Measurements from ENCODE around the gene CISH. TPM values are rescaled to one million over a fixed set of nuclear protein-coding genes. Genes with fewer than 3 reads are reported as not detected.

The CISH gene
- total RNA-seq, 1 donor from 2014 or later: 6.1 TPM

DNA sequence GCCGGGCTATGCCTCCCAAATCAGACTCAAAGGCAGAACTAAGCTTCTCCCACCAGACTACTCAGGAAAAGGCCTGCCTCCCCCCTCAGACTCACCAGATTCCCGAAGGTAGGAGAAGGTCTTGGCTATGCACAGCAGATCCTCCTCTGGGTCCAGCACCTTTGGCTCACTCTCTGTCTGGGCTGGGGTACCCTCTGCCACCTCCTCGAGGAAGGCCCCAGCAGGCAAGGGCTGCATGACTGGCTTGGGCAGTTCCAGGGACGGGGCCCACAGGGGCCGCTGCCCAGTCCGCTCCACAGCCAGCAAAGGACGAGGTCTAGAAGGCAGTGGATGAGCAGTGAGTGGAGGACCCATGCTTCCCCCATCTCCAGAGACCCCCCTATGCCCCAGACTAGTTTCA lies 3.3 kb downstream of the CISH start:
- TF ChIP-seq, protein P1, sequence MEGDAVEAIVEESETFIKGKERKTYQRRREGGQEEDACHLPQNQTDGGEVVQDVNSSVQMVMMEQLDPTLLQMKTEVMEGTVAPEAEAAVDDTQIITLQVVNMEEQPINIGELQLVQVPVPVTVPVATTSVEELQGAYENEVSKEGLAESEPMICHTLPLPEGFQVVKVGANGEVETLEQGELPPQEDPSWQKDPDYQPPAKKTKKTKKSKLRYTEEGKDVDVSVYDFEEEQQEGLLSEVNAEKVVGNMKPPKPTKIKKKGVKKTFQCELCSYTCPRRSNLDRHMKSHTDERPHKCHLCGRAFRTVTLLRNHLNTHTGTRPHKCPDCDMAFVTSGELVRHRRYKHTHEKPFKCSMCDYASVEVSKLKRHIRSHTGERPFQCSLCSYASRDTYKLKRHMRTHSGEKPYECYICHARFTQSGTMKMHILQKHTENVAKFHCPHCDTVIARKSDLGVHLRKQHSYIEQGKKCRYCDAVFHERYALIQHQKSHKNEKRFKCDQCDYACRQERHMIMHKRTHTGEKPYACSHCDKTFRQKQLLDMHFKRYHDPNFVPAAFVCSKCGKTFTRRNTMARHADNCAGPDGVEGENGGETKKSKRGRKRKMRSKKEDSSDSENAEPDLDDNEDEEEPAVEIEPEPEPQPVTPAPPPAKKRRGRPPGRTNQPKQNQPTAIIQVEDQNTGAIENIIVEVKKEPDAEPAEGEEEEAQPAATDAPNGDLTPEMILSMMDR (IDR thresholded peaks at IDR 0.05): no peak
- Histone ChIP-seq H3K4me3 (no peak overlapping the region), H3K9me3 (no peaks in the 10 kb centered on the region), H3K36me3 (peaks cover 10 to 19% of the 10 kb centered on the region in 2 donors), H3K4me1 (peaks cover 8 to 18% of the 10 kb centered on the region in 2 donors), H3K27ac (no peak overlapping the region), H3K27me3 (no peaks in the 10 kb centered on the region)
- DNase-seq (ENCODE audit: low spot score in 2 of 2): no peak
- intact Hi-C loops (cut with DNase I): no loop called here

DNA sequence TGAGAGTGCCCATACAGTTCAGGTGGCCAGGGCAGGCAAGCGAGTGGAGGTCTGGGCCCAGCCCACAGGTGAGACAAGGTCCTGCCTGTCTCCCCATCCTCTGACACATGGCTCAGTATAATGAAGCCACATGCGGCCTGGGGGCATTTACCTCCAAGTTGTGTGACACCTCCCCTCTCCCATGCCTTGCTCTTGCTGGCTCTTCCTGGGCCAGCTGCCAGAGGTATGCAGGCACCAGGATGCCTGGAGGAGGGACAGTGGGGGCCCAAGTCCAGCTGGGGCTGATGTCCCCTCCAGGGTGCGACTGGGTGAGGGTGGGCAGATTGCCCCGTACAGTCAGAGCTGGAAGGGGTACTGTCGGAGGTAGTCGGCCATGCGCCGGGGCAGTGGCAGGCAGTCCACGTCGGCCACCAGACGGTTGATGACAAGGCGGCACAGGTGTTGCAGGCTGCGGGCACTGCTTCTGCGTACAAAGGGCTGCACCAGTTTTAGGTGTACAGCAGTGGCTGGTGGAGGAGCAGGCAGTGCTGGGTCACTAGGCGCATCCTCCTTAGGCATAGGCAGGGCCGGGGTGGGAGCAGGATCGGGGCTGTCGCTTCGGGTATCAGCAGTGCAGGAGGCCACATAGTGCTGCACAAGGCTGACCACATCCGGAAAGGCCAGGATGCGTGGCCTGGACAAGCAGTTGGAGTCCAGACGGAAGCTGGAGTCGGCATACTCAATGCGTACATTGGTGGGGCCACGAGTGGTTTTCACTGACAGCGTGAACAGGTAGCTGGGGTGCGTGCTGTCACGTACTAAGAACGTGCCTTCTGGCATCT lies 4.1 kb downstream of the CISH start:
- H3K4me1 ChIP-seq: peaks cover 9 to 23% of the 10 kb centered on the region in 2 donors
- no peak overlapping the region for H3K4me3 ChIP-seq
- TF ChIP-seq, protein P1 (IDR thresholded peaks at IDR 0.05): no peak
- H3K27me3 ChIP-seq: no peaks in the 10 kb centered on the region
- H3K36me3 ChIP-seq: peaks cover 10 to 19% of the 10 kb centered on the region in 2 donors
- H3K9me3 ChIP-seq: no peaks in the 10 kb centered on the region
- intact Hi-C loops (cut with DNase I): no loop called here
- H3K27ac ChIP-seq: no peak overlapping the region
- DNase-seq (ENCODE audit: low spot score in 2 of 2): no peak

DNA sequence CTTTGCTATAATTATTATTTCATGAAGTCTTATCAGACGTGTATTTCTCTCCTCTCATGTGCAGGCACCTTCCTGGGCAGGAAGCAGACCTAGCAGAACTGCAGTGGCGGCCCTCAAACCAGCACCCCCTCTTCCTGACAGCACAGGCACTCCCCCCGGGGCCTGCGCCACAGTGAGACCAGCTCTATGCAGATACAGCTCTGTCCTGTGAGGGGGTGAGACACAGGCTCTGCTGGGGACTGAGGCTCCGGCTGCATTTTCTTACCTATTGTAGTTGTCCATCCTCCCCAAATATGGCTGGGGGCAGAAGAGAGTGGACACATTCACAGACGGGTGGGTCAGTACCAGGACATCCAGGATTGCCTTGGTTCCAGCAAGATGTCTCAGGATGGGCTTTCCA lies 5.0 kb downstream of the CISH start:
- H3K4me1 ChIP-seq: peaks cover 15 to 30% of the 10 kb centered on the region in 2 donors
- TF ChIP-seq, protein P1 (IDR thresholded peaks at IDR 0.05): no peak
- H3K36me3 ChIP-seq: peaks cover 10 to 19% of the 10 kb centered on the region in 2 donors
- intact Hi-C loops (cut with DNase I): no loop called here
- H3K27ac ChIP-seq: no peak overlapping the region
- DNase-seq (ENCODE audit: low spot score in 2 of 2): no peak
- H3K9me3 ChIP-seq: no peaks in the 10 kb centered on the region
- no peak overlapping the region for H3K4me3 ChIP-seq
- H3K27me3 ChIP-seq: no peaks in the 10 kb centered on the region

DNA sequence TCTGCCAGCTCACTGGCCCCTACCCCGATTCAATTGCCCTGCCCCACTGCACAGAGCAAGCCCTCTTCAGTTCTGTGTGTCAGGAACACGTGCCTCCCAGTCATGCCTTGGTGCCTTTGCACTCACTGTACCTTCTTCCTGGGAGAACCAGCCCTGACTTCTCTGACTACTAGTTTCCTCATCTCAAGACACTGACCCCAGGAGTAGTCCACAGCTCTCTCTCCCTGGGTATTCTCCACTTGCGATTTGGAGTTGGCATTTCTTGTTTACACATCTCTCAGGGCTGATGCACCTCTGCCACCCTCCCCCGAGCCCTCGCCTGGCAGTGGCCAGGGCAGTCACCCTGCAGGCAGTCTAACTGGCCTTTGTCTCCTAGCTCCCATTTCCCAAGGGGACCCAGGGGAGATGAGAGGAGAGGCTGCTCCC lies 5.7 kb downstream of the CISH start:
- TF ChIP-seq, protein P1 (IDR thresholded peaks at IDR 0.05): no peak
- DNase-seq (ENCODE audit: low spot score in 2 of 2): peak in 1 of 2 donors; percentile 61
- Histone ChIP-seq H3K4me1 (peaks cover 17 to 32% of the 10 kb centered on the region in 2 donors), H3K36me3 (peaks cover 10 to 19% of the 10 kb centered on the region in 2 donors), H3K27ac (peak overlapping the region in 1 of 2 donors; percentile 46), H3K9me3 (no peaks in the 10 kb centered on the region), H3K27me3 (no peaks in the 10 kb centered on the region), H3K4me3 (no peak overlapping the region)
- intact Hi-C loops (cut with DNase I): no loop called here

DNA sequence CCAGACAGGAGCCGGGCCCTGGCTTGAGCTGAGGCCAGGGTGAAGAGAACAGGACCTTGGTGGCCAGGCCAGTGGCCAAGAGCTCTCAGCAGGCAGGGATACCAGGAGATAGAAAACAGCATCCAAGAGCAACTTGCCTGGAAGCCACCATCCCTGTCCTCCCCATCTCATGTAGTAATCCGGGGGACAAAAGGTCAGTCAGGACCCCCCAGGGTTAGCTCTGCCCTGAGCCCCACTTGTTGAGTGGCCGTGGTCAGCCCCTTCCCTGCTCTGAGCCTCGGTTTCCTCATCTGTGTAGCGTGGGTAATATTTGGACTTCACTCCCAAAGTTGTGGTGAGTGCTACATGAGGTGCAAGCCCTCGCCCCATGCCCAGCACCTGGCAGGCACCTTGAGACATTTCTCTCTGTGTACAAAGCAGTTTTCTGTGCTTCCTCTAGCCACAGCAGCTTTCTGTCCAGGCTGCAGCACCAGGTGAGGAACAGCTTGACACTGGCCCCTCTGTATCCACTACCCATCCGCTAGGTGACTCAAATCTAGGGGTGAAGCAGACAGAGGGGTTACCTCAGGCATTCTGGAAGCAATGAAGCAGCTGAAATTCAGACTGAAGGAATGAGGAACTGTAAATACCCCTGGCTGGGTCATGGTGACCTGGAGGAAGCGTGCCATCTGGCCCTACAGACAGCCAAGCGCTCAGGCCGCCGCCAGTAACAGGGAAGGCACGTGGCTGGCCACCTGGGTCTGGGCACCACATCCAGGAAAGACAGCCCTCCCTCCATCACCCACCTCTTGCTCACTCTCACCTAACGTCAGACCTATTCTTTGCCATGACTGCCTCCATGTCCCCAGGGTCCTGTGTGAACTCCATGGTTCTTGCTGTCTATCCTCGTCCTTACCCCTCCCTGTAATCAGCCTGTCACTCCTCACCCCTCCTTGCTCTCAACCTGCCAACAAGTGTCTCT lies 6.7 kb downstream of the CISH start:
- Histone ChIP-seq H3K9me3 (no peaks in the 10 kb centered on the region), H3K4me3 (no peak overlapping the region), H3K27ac (peak overlapping the region; percentile 46 to 94), H3K4me1 (peaks cover 20 to 31% of the 10 kb centered on the region in 2 donors), H3K36me3 (peaks cover 10 to 19% of the 10 kb centered on the region in 2 donors), H3K27me3 (no peaks in the 10 kb centered on the region)
- TF ChIP-seq, protein P1 (IDR thresholded peaks at IDR 0.05): no peak
- peak in 1 of 2 donors; percentile 75 for DNase-seq (ENCODE audit: low spot score in 2 of 2)
- intact Hi-C loops (cut with DNase I): loop anchor here (5.0 kb wide), 1 partner anchor 253 kb away; the partner anchor contains the start of genes CYB561D2 and NPRL2
